Activated T-cell treated with anti-CD3 and anti-CD28 coated beads, Interleukin-2, amount 50 U/mL, for 48 hours (primary cell): Measurements from ENCODE around the gene NT5DC1.
"Not testable (repeated sequence)": the region's sequence is repeated elsewhere in the genome, so short reads cannot be mapped to it uniquely, and the experiment has no call there.

Experiments
- DNase-seq, 2 experiments: peaks; one replicate each; pipeline ENCODE4 v3.0.0-alpha.2; 2020

NT5DC1 gene

GRCh38 chr6:116280161-116280932 is 179.7 kb downstream of the NT5DC1 start:
- DNase-seq = no peak

- DNase-seq = no peak
These were observed 180.3 kb downstream of the NT5DC1 start for GRCh38 chr6:116280933-116281316.

GRCh38 chr6:116282698-116283097 is 182.0 kb downstream of the NT5DC1 start:
- no peak for DNase-seq

GRCh38 chr6:116283191-116283590 is 182.5 kb downstream of the NT5DC1 start:
- DNase-seq = no peak

GRCh38 chr6:116284984-116285383 is 184.3 kb downstream of the NT5DC1 start:
- DNase-seq = not testable (repeated sequence)

- DNase-seq = no peak
These were observed 186.2 kb downstream of the NT5DC1 start for GRCh38 chr6:116286773-116287358.

- no peak for DNase-seq
These were observed 187.1 kb downstream of the NT5DC1 start for GRCh38 chr6:116287689-116288282.

GRCh38 chr6:116289876-116290275 is 189.2 kb downstream of the NT5DC1 start:
- no peak for DNase-seq

GRCh38 chr6:116290799-116291198 is 190.1 kb downstream of the NT5DC1 start:
- no peak for DNase-seq

- DNase-seq = no peak
These were observed 191.2 kb downstream of the NT5DC1 start for GRCh38 chr6:116291701-116292396.

GRCh38 chr6:116292553-116292952 is 191.9 kb downstream of the NT5DC1 start:
- no peak for DNase-seq

- DNase-seq = no peak
These were observed 197.6 kb downstream of the NT5DC1 start for GRCh38 chr6:116298273-116298672.

GRCh38 chr6:116298973-116299372 is 198.3 kb downstream of the NT5DC1 start:
- no peak for DNase-seq
